HFFc6 (cell line): ENCODE data around the gene CD247. TPM values are rescaled to one million over a fixed set of nuclear protein-coding genes. Genes with fewer than 3 reads are reported as not detected.

Source experiments
- DNase-seq: peaks from one replicate; pipeline ENCODE4 v3.0.0-alpha.2; 2018
- H3K27ac Mint-ChIP-seq: 2 replicates; pipeline ENCODE4 v1.8.0; 2020; ENCODE audit warnings: mild to moderate bottlenecking, mixed read lengths
- H3K27me3 Mint-ChIP-seq: 2 replicates; pipeline ENCODE4 v1.8.0; 2021; ENCODE audit warnings: mild to moderate bottlenecking, moderate library complexity, mixed read lengths; ENCODE audit not compliant: insufficient read depth
- H3K36me3 Mint-ChIP-seq: 2 replicates; pipeline ENCODE4 v1.8.0; 2021; ENCODE audit warnings: low read depth, mixed read lengths
- H3K4me1 Mint-ChIP-seq: 2 replicates; pipeline ENCODE4 v1.8.0; 2020; ENCODE audit warnings: low read depth, mixed read lengths
- H3K4me3 Mint-ChIP-seq: 2 replicates; pipeline ENCODE4 v1.8.0; 2020; ENCODE audit warnings: mild to moderate bottlenecking, moderate library complexity, mixed read lengths
- H3K9me3 Mint-ChIP-seq: 2 replicates; pipeline ENCODE4 v1.8.0; 2020; ENCODE audit warnings: mild to moderate bottlenecking, mixed read lengths
- CTCF ChIP-seq: fragments of 200-600 bp; sonication (generic); IDR thresholded peaks from 2 replicates; pipeline ENCODE4 v1.5.0; 2021; ENCODE audit warnings: antibody characterized with exemption, mild to moderate bottlenecking
- total RNA-seq, 6 experiments: library from RNA; stranded (reverse); fragmentation: NEBNext Ultra II Directional; extraction: Animal tissue kit (Norgen Biotek cat#: 25700); gene quantifications; 2 replicates in 1 of 6; 3 replicates in 5 of 6; pipeline ENCODE4 v1.2.3, GENCODE V29; 2021

The CD247 gene
- total RNA-seq, 6 experiments from 2014 or later: not detected

GRCh38 chr1:167541003-167541402 is 22.7 kb upstream of the CD247 start:
- Mint-ChIP-seq H3K4me1 (0 out of 2 replicates have a peak, but pooled peaks cover 7% of the 10 kb centered on the region), H3K9me3 (no peaks in the 10 kb centered on the region), H3K27me3 (peaks cover 5% of the 10 kb centered on the region), H3K36me3 (no peaks in the 10 kb centered on the region), H3K4me3 (no peak overlapping the region), H3K27ac (no peak overlapping the region)
- no peak for TF ChIP-seq CTCF
- DNase-seq: no peak

- peak; percentile 36 for TF ChIP-seq CTCF
- Mint-ChIP-seq H3K4me1 (0 out of 2 replicates have a peak, but pooled peaks cover 7% of the 10 kb centered on the region), H3K27me3 (peaks cover 8% of the 10 kb centered on the region), H3K4me3 (peak overlapping the region; percentile 37; the same call in 1 of the 2 replicates), H3K27ac (no peak overlapping the region), H3K9me3 (no peaks in the 10 kb centered on the region), H3K36me3 (no peaks in the 10 kb centered on the region)
- DNase-seq: no peak
These were observed 20.3 kb upstream of the CD247 start for GRCh38 chr1:167538657-167539056.

- Mint-ChIP-seq H3K4me1 (0 out of 2 replicates have a peak, but pooled peaks cover 5% of the 10 kb centered on the region), H3K27ac (no peak overlapping the region), H3K4me3 (no peak overlapping the region), H3K36me3 (no peaks in the 10 kb centered on the region), H3K27me3 (peaks cover 26% of the 10 kb centered on the region), H3K9me3 (no peaks in the 10 kb centered on the region)
- DNase-seq: peak; percentile 24
- TF ChIP-seq CTCF: peak; percentile 94
These were observed 15.5 kb upstream of the CD247 start for GRCh38 chr1:167533851-167534300.

GRCh38 chr1:167532964-167533824 is 14.9 kb upstream of the CD247 start:
- Mint-ChIP-seq H3K36me3 (no peaks in the 10 kb centered on the region), H3K27me3 (peaks cover 31% of the 10 kb centered on the region), H3K9me3 (no peaks in the 10 kb centered on the region), H3K27ac (no peak overlapping the region), H3K4me1 (no peaks in the 10 kb centered on the region), H3K4me3 (no peak overlapping the region)
- no peak for DNase-seq
- TF ChIP-seq CTCF: no peak

- peaks cover 37% of the 10 kb centered on the region for H3K27me3 Mint-ChIP-seq
- TF ChIP-seq CTCF: no peak
These were observed 14.0 kb upstream of the CD247 start for GRCh38 chr1:167532375-167532774.

More at GRCh38 chr1:167532375-167532774, 14.0 kb upstream of the CD247 start:
- no peak overlapping the region for H3K27ac Mint-ChIP-seq
- H3K36me3 Mint-ChIP-seq: no peaks in the 10 kb centered on the region
- H3K4me1 Mint-ChIP-seq: no peaks in the 10 kb centered on the region
- H3K9me3 Mint-ChIP-seq: no peaks in the 10 kb centered on the region
- no peak overlapping the region for H3K4me3 Mint-ChIP-seq
- DNase-seq: no peak
